Activated CD4-positive, alpha-beta memory T cell treated with anti-CD3 and anti-CD28 coated beads for 36 hours (primary cell): ENCODE measurements around the gene TAGLN2. TPM values are rescaled to one million over a fixed set of nuclear protein-coding genes. Genes with fewer than 3 reads are reported as not detected.
A peak's percentile ranks its signal among the peaks of the same experiment; 100 is the strongest.

Source experiments
- CTCF ChIA-PET: fragments of 350-600 bp; sonication (Branson Sonifier 250); formaldehyde crosslinking; loops from one replicate; lab custom pipeline; 2021; ENCODE audit warnings: antibody characterized with exemption, inconsistent platforms; lab: Charles Lee
- POLR2A ChIA-PET: fragments of 350-600 bp; sonication (Branson Sonifier 250); formaldehyde crosslinking; loops from one replicate; lab custom pipeline; 2021; ENCODE audit warnings: antibody characterized with exemption; lab: Charles Lee
- DNase-seq: peaks from one replicate; pipeline ENCODE4 v3.0.0-alpha.2; 2020
- H3K27ac Mint-ChIP-seq: one replicate; pipeline ENCODE4 v1.8.0; 2021; ENCODE audit warnings: mixed read lengths
- H3K27me3 Mint-ChIP-seq: one replicate; pipeline ENCODE4 v1.8.0; 2021; ENCODE audit warnings: mixed read lengths
- H3K36me3 Mint-ChIP-seq: one replicate; pipeline ENCODE4 v1.8.0; 2021; ENCODE audit warnings: mixed read lengths
- H3K4me1 Mint-ChIP-seq: one replicate; pipeline ENCODE4 v1.8.0; 2021; ENCODE audit warnings: low read depth, mixed read lengths
- H3K4me3 Mint-ChIP-seq: one replicate; pipeline ENCODE4 v1.8.0; 2021; ENCODE audit warnings: mild to moderate bottlenecking, mixed read lengths
- H3K9me3 Mint-ChIP-seq: one replicate; pipeline ENCODE4 v1.8.0; 2021; ENCODE audit warnings: mixed read lengths
- intact Hi-C: fragments of 100-400 bp; cut with micrococcal nuclease; formaldehyde crosslinking; loops from one replicate; pipeline ENCODE4 v1.15.1; 2023
- total RNA-seq, 2 experiments: library from RNA; stranded (reverse); gene quantifications; one replicate each; pipeline ENCODE4 v1.2.3, GENCODE V29; 2021

TAGLN2 gene
- total RNA-seq, 2 experiments from 2014 or later, result 597 to 607 TPM

GRCh38 chr1:159925719-159926078, 392 bp upstream of the TAGLN2 start:
- POLR2A ChIA-PET, result interaction anchor here (0.6 to 4.3 kb wide), 9 partner anchors 11 to 336 kb away, joined by 3 to 29 read pairs (median 5); partner anchors contain the start of genes DCAF8 and DUSP23
- Mint-ChIP-seq H3K4me1 (peaks cover 33% of the 10 kb centered on the region), H3K9me3 (no peaks in the 10 kb centered on the region), H3K4me3 (peak overlapping the region; percentile 93), H3K36me3 (peaks cover 31% of the 10 kb centered on the region), H3K27ac (peak overlapping the region; percentile 98), H3K27me3 (no peaks in the 10 kb centered on the region)
- intact Hi-C loops, result loop anchor here (1.0 to 10.0 kb wide), 3 partner anchors 106 to 837 kb away; partner anchors contain the start of genes PIGM and SLAMF1
- DNase-seq, result peak; percentile 78
- CTCF ChIA-PET, result interaction anchor here (0.9 to 16.2 kb wide), 5 partner anchors 10 to 81 kb away, joined by 4 to 311 read pairs (median 9); partner anchors contain the start of gene IGSF9

GRCh38 chr1:159924025-159924790, 1.1 kb downstream of the TAGLN2 start:
- peak overlapping the region; percentile 98 for H3K27ac Mint-ChIP-seq
- intact Hi-C loops, result loop anchor here (1.0 to 10.0 kb wide), 7 partner anchors 144 to 912 kb away; partner anchors contain the start of genes AIM2, DCAF8, DUSP23 and IGSF8
- no peaks in the 10 kb centered on the region for H3K9me3 Mint-ChIP-seq
- H3K36me3 Mint-ChIP-seq, result peaks cover 44% of the 10 kb centered on the region
- H3K4me3 Mint-ChIP-seq, result peak overlapping the region; percentile 93
- peak; percentile 80 for DNase-seq
- CTCF ChIA-PET, result interaction anchor here (1.3 to 4.4 kb wide), 7 partner anchors 9 to 161 kb away, joined by 3 to 31 read pairs (median 4); no protein-coding TSS in a partner anchor
- POLR2A ChIA-PET, result interaction anchor here (0.8 to 4.3 kb wide), 15 partner anchors 9 to 915 kb away, joined by 3 to 29 read pairs (median 5); partner anchors contain the start of genes AIM2, DCAF8, IFI16 and PIGM
- H3K4me1 Mint-ChIP-seq, result peaks cover 42% of the 10 kb centered on the region
- H3K27me3 Mint-ChIP-seq, result no peaks in the 10 kb centered on the region

GRCh38 chr1:159923203-159924024, 1.9 kb downstream of the TAGLN2 start:
- DNase-seq, result peak; percentile 94
- no peaks in the 10 kb centered on the region for H3K27me3 Mint-ChIP-seq
- H3K27ac Mint-ChIP-seq, result peak overlapping the region; percentile 98
- peaks cover 50% of the 10 kb centered on the region for H3K36me3 Mint-ChIP-seq
- ChIA-PET CTCF (interaction anchor here (1.0 to 4.4 kb wide), 8 partner anchors 10 to 162 kb away, joined by 3 to 31 read pairs (median 4); no protein-coding TSS in a partner anchor), POLR2A (interaction anchor here (0.7 to 4.3 kb wide), 14 partner anchors 8 to 914 kb away, joined by 3 to 29 read pairs (median 3); partner anchors contain the start of genes AIM2, DCAF8, IFI16 and PIGM)
- H3K4me1 Mint-ChIP-seq, result peaks cover 43% of the 10 kb centered on the region
- H3K9me3 Mint-ChIP-seq, result no peaks in the 10 kb centered on the region
- peak overlapping the region; percentile 93 for H3K4me3 Mint-ChIP-seq
- intact Hi-C loops, result loop anchor here (1.0 to 10.0 kb wide), 7 partner anchors 143 to 911 kb away; partner anchors contain the start of genes AIM2, DCAF8, DUSP23 and IGSF8

- H3K27ac Mint-ChIP-seq, result peak overlapping the region; percentile 98
- POLR2A ChIA-PET, result interaction anchor here (0.7 to 4.3 kb wide), 9 partner anchors 8 to 908 kb away, joined by 3 to 29 read pairs (median 3); partner anchors contain the start of genes AIM2 and PIGM
- no peaks in the 10 kb centered on the region for H3K9me3 Mint-ChIP-seq
- peak; percentile 25 for DNase-seq
- CTCF ChIA-PET, result interaction anchor here (1.0 to 4.4 kb wide), 7 partner anchors 13 to 84 kb away, joined by 3 to 31 read pairs (median 4); no protein-coding TSS in a partner anchor
- H3K4me1 Mint-ChIP-seq, result peaks cover 50% of the 10 kb centered on the region
- no peaks in the 10 kb centered on the region for H3K27me3 Mint-ChIP-seq
- peak overlapping the region; percentile 93 for H3K4me3 Mint-ChIP-seq
- H3K36me3 Mint-ChIP-seq, result peaks cover 57% of the 10 kb centered on the region
- intact Hi-C loops, result loop anchor here (5.0 to 10.0 kb wide), 5 partner anchors 175 to 910 kb away; partner anchors contain the start of genes AIM2, DCAF8, IGSF8 and SLAMF1
Observed at GRCh38 chr1:159922511-159923202, 2.6 kb downstream of the TAGLN2 start.

GRCh38 chr1:159921700-159922504, 3.4 kb downstream of the TAGLN2 start:
- Mint-ChIP-seq H3K27me3 (no peaks in the 10 kb centered on the region), H3K4me3 (peak overlapping the region; percentile 93), H3K27ac (peak overlapping the region; percentile 98), H3K9me3 (no peaks in the 10 kb centered on the region), H3K36me3 (peaks cover 61% of the 10 kb centered on the region), H3K4me1 (peaks cover 53% of the 10 kb centered on the region)
- ChIA-PET CTCF (interaction anchor here (0.9 to 4.4 kb wide), 7 partner anchors 13 to 164 kb away, joined by 3 to 31 read pairs (median 4); no protein-coding TSS in a partner anchor), POLR2A (interaction anchor here (1.1 to 4.3 kb wide), 5 partner anchors 7 to 832 kb away, joined by 3 to 29 read pairs (median 3); no protein-coding TSS in a partner anchor)
- DNase-seq, result peak; percentile 53
- intact Hi-C loops, result loop anchor here (5.0 to 10.0 kb wide), 5 partner anchors 175 to 910 kb away; partner anchors contain the start of genes AIM2, DCAF8, IGSF8 and SLAMF1

- peak; percentile 46 for DNase-seq
Observed at GRCh38 chr1:159921251-159921650, 4.1 kb downstream of the TAGLN2 start.

GRCh38 chr1:159920651-159921050, 4.7 kb downstream of the TAGLN2 start:
- no peaks in the 10 kb centered on the region for H3K27me3 Mint-ChIP-seq
- no peak for DNase-seq
- intact Hi-C loops, result loop anchor here (5.0 to 10.0 kb wide), 5 partner anchors 177 to 908 kb away; partner anchors contain the start of genes AIM2, DCAF8, IGSF8 and SLAMF1
- ChIA-PET POLR2A (no interaction called here), CTCF (interaction anchor here (0.6 to 2.3 kb wide), 4 partner anchors 29 to 165 kb away, joined by 3 to 15 read pairs (median 4); no protein-coding TSS in a partner anchor)
- H3K36me3 Mint-ChIP-seq, result peaks cover 67% of the 10 kb centered on the region
- H3K4me1 Mint-ChIP-seq, result peaks cover 47% of the 10 kb centered on the region
- H3K9me3 Mint-ChIP-seq, result no peaks in the 10 kb centered on the region
- peak overlapping the region; percentile 93 for H3K4me3 Mint-ChIP-seq
- peak overlapping the region; percentile 98 for H3K27ac Mint-ChIP-seq

More at GRCh38 chr1:159921251-159921650, 4.1 kb downstream of the TAGLN2 start:
- Mint-ChIP-seq H3K27me3 (no peaks in the 10 kb centered on the region), H3K4me3 (peak overlapping the region; percentile 93), H3K27ac (peak overlapping the region; percentile 98), H3K36me3 (peaks cover 66% of the 10 kb centered on the region), H3K9me3 (no peaks in the 10 kb centered on the region), H3K4me1 (peaks cover 51% of the 10 kb centered on the region)
- ChIA-PET POLR2A (interaction anchor here (1.1 to 1.4 kb wide), 2 partner anchors 340 to 832 kb away, joined by 3 read pairs; no protein-coding TSS in a partner anchor), CTCF (interaction anchor here (0.9 to 4.4 kb wide), 6 partner anchors 14 to 165 kb away, joined by 3 to 31 read pairs (median 6); no protein-coding TSS in a partner anchor)
- intact Hi-C loops, result loop anchor here (5.0 to 10.0 kb wide), 5 partner anchors 176 to 909 kb away; partner anchors contain the start of genes AIM2, DCAF8, IGSF8 and SLAMF1

GRCh38 chr1:159920202-159920601, 5.1 kb downstream of the TAGLN2 start:
- H3K4me1 Mint-ChIP-seq, result peaks cover 47% of the 10 kb centered on the region
- CTCF ChIA-PET, result interaction anchor here (0.6 to 2.3 kb wide), 2 partner anchors 28 to 88 kb away, joined by 4 to 15 read pairs; no protein-coding TSS in a partner anchor
- no peaks in the 10 kb centered on the region for H3K27me3 Mint-ChIP-seq
- H3K27ac Mint-ChIP-seq, result no peak overlapping the region
- no peak overlapping the region for H3K4me3 Mint-ChIP-seq
- intact Hi-C loops, result loop anchor here (5.0 to 10.0 kb wide), 5 partner anchors 177 to 908 kb away; partner anchors contain the start of genes AIM2, DCAF8, IGSF8 and SLAMF1
- no peaks in the 10 kb centered on the region for H3K9me3 Mint-ChIP-seq
- peaks cover 65% of the 10 kb centered on the region for H3K36me3 Mint-ChIP-seq
- POLR2A ChIA-PET, result no interaction called here
- DNase-seq, result no peak

GRCh38 chr1:159919236-159919865, 6.0 kb downstream of the TAGLN2 start:
- Mint-ChIP-seq H3K9me3 (no peaks in the 10 kb centered on the region), H3K4me3 (no peak overlapping the region), H3K27me3 (no peaks in the 10 kb centered on the region), H3K27ac (peak overlapping the region; percentile 7), H3K36me3 (peaks cover 64% of the 10 kb centered on the region), H3K4me1 (peaks cover 50% of the 10 kb centered on the region)
- POLR2A ChIA-PET, result no interaction called here
- DNase-seq, result no peak
- CTCF ChIA-PET, result no interaction called here
- intact Hi-C loops, result no loop called here
